Pulmonary artery endothelial cell (primary cell): ENCODE measurements around the gene KRT16. TPM values are rescaled to one million over a fixed set of nuclear protein-coding genes. Genes with fewer than 3 reads are reported as not detected.
"Not testable (repeated sequence)": the region's sequence is repeated elsewhere in the genome, so short reads cannot be mapped to it uniquely, and the experiment has no call there.

Experiments
- DNase-seq: peaks from one replicate; pipeline ENCODE4 v3.0.0-alpha.2; 2011; ENCODE audit warnings: low read depth, low spot score
- total RNA-seq: library from RNA; depleted of rRNA; stranded (reverse); fragments of >200 nt; gene quantifications from 2 replicates; pipeline ENCODE4 v1.2.3, GENCODE V29; 2014

Gene KRT16
- total RNA-seq, 1 donor from 2014 or later = 0.13 TPM

DNA sequence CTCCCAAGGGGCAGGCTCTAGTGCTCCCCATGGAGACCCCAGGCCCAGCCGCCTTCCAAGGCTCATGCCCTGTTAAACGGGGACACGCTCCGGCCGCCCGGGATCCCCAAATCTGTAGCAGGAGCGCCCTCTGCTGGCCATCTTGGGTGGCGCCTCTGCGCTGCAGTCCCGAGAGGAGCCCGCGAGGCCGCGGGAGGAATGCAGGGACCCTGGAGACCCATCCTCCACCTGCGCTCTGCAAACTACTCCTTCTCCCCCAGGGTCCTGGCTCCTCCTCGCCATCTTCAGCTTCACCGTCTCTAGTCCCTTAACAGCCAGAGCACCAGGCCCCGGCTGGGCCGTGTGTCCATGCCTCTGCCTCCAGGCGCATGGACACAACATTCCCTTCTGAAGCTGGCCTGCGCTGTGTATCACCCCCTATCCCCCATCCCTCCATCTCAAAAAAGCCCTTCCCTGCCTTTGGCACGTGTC, 35.4 kb upstream of the KRT16 start:
- DNase-seq = no peak

DNA sequence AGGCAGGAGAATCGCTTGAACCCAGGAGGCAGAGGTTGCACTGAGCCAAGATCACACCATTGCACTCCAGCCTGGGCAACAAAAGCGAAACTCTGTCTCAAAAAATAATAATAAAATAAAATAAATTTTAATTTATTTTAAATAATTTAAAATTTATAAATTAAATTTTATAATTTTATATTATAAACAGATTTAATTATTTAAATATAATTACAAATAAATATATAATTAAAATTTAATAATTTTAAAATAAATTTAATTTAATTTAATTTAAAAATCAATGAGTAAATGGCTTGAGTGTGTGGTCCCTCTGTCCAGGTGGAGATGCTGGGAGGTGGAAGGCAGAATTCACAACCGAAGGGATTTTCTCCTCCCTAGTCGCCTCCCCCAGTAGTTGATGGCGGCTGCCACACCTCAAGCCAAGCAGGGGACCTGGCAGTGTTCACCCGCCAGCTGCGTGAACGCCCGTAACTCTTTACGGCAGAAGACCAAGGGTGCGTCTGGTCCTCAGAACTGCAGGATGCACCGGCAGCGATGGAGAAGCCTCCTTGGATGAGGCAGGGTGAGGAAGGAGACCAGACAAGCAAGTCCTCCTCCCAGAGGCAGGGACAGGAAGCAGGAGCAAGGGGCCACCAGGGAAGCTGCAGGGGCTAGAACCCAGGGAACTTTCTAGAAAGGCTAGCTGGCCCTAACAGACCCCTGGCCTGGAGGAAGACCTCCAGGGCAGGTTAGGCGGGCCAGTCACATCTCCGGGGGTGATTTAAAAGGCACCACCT, 34.7 kb upstream of the KRT16 start:
- DNase-seq = no peak

GRCh38 chr17:41642252-41643156, 29.9 kb upstream of the KRT16 start:
- DNase-seq = no peak

DNA sequence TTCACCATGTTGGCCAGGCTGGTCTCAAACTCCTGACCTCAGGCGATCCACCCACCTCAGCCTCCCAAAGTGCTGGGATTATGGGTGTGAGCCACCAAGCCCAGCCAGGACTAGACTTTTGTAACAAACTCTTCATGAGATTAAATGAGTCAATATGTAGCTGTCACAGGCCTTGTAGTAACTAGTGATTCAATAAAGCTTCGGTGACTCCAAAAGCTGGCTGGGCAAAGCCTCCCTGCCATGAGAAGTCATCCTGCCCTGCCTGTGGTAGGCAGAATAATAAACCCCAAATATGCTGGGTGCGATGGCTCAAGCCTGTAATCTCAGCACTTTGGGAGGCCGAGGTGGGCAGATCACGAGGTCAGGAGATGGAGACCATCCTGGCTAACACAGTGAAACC, 28.0 kb upstream of the KRT16 start:
- not testable (repeated sequence) for DNase-seq

DNA sequence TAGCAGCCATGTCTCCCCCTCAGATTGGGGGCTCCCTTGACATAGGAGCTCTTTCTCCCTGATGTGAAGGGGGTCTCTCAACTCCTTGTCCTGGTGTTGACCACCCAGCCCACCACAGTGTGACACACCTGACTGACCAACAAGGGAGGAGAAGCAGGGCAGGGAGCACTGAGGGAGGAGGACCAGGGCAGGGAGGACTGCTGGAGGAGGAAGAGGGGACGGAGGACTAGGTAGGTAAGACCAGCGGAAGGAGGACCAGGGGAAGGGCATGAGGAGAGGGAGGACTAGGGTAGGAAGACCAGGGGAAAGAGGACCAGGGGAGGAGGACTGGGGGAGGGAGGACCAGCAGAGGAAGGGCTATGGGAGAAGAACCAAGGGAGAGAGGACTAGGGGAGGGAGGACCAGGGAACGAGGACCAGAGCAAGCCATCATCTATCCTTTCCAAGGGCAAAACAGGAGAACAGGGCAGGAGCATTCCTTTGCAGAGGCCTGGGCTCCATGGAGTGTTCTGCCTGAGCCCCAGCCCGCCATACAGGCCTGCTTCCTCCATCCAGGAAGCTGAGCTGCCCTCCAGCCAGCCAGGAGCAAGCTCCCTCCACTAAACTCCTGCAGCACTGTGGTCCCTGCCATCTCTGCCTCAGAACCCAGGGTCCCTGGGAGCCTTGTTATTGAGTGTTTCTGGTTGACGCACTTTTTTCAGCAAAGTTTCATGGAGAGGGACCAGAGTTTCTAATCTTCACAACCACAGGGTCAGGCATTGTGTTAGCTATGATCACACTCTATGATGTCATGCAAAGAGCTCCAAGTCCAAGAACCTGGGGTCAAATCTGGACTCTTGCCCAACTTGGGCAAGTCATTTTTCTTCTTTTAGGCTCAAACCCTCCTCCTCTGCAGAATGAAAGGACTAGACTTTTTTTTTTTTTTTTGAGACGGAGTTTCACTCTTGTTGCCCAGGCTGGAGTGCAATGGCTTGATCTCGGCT, 27.2 kb upstream of the KRT16 start:
- DNase-seq = no peak

DNA sequence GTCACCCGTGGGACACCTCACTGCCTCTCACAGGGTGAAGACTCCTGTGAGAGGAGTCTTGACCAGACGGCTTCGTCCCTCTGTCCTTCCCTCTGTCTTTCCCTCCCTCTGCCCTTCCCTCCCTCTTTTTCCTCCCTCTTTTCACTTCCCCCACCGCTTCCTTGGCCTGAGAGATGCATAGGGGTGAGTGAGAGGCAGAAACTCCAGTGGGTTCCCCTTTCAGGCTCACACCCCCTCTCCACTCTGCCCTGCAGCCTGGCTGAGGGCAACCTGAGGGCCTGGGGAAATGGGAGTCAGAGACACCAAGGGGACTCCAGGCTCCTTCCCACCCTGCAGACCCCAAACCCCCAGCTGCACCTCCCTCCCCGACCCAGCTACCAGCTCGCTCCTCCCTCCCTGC, 26.4 kb upstream of the KRT16 start:
- DNase-seq = no peak

DNA sequence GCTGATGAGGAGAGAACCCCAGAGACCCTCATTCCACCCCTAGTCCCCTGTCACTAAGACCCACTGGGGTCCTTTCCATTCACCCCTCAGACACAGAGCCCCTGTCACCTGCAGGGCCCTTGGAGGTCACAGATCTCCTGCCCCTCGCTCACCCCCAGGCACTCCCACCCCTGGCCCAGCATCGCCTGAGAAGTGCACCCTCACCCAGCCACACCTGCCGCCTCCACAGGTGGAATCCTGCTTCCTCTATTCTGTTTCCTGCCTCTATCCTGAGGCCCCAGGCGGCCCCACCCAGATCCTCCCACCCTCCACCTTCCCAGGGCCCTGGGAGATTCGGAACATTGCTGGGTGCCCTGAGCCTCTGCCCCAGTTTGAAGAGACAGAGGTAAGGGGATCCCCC, 25.6 kb upstream of the KRT16 start:
- no peak for DNase-seq

DNA sequence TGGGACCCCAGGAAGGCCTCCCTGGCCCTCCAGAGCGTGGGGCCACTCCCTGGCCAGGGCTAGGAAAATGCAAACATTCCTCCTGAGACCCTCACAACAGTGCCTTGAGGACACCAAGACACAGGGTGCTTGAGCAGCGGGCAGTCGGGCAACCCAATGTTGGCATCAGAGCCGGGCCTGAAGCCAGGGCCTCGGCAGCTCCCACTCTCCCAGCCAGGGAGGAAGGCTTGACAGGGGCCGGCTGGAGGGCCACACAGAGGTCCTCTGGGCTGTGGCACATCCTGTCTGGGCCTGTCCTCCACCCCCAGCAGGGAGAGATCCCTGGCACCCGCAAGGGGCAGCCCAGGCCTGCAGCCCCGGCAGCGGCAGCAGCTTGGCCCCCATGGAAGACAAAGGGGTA, 24.1 kb upstream of the KRT16 start:
- DNase-seq = no peak

- no peak for DNase-seq
Measured at GRCh38 chr17:41635121-41636097, 22.8 kb upstream of the KRT16 start.

GRCh38 chr17:41634639-41635038, 22.1 kb upstream of the KRT16 start:
- DNase-seq = no peak

- DNase-seq = no peak
Measured at GRCh38 chr17:41633556-41634199, 21.1 kb upstream of the KRT16 start.

DNA sequence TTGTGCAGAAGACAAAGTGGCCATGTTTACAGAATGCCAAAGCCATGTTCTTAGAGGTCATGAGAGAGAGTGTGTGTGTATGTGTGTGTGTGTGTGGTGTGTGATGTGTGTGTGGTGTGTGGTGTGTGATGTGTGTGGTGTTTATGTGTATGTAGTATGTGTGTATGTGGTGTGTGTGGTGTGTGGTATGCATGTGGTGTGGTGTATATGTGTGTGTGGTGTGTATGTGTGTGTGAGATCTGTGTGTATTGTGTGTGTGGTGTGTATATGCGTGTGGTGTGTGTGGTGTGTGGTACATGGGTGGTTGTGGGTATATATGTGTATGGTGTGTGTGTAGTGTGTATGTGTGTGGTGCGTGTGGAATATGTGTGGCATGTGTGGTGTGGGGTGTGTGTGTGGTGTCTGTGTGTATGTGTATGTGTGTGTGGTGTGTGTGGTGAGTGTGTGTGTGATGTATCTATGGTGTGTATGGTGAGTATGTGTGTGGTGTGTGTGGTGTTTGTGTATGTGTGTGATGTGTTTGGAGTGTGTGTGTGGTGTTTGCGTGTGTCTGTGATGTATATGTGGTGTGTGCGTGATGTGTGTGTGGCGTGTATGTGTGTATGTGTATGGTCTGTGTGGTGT, 20.0 kb upstream of the KRT16 start:
- no peak for DNase-seq

DNA sequence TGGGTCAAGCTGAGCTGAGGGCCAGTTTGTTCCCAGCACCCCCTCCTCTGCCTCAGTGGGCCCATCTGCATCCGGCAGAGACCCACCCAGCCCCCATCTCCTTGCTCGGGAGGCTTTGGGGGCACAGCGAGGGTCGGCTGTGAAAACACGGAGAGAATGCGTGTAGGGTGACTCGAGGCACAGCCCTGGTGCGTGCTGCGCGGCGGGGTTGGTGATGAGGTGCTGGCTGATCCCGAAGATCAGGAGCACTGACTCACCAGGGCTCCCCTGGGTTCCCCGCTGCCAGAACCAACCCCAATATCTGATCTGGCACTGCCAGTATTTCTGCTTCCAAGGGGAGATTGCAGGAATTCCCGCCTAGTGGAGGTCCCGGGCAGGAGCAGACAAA, 19.3 kb upstream of the KRT16 start:
- DNase-seq = no peak

DNA sequence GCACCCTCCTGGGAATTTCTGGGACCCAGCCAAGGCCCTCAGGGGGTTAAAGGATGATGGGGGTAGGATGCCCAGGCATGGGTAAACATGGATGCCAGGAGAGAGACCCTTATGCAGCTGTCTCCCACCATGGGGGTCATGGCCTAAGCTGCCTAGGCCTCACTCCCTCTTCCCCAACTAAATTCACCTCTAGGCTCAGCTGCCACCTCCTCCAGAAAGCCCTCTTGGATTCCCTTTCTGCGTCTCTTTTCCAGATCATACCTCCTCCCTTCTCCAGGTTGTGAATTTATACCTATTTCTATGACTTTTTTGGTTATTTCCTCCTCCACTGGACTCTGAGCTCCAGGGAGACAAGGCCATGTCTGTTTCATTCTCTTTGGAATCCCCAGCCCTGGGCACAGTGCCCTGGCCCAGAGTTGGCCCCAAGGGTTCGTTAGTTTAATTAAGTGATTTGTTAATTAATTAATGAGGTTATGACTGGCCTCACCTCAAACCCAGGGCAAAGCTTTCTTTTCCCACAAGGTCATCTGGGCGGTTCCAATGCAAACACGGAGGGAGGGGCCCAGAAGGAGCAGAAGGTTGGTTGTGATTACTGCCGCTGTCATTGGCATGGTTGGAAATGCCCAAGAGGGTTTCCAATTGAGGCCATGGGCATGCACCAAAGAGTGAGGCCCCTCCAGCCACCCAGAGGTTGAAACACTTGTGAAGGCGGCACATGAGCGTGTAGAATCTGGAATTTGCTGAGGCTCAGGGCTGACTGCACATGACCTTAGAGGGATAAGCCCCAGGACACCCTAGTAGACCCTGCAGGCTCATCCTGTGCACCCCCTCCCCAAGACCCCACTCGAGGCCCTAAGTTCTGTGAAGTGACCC, 18.7 kb upstream of the KRT16 start:
- no peak for DNase-seq

- no peak for DNase-seq
Measured at GRCh38 chr17:41629826-41630670, 17.5 kb upstream of the KRT16 start.

GRCh38 chr17:41629316-41629715, 16.7 kb upstream of the KRT16 start:
- DNase-seq = no peak

DNA sequence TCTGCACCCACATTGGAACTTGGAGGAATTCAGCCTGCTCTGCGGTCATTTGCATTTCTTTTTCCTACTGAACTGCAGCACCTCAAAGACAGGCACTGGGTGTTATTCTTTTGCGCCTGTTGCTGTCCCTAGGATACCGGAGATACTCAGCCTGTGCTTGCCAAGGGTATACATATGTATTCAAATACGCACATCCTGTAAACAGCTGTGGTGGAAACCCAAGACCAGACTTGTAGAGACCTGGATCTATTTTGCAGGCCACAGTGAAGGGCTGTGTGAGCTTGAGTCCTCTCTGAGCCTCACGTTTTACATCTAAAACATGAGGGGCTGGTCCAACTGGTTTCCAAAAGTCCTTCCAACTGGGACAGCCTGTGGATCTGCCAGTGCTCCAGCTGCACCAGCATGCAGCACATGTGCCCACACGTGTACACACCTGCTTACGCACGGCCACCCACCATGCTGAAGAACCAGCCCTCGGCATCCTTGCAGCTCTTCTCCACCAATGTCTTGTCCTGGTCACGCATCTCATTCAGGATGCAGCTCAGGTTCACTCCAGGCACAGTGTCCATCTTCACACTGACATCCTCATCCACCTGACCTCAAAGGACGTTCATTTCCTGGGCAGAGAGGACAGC, 16.2 kb upstream of the KRT16 start:
- not testable (repeated sequence) for DNase-seq
